Measurements from ENCODE around the gene MEPCE.

MEPCE gene

GRCh38 chr7:100407285-100408180, 22.1 kb upstream of the MEPCE start:
- H3K27ac ChIP-seq (ENCODE audit: low read length): no peak overlapping the region
- H3K9me3 ChIP-seq (ENCODE audit: control insufficient read depth, insufficient read depth, low read length): no peaks in the 10 kb centered on the region; the same call in 1 of the 2 replicates
- no peaks in the 10 kb centered on the region for H3K36me3 ChIP-seq (ENCODE audit: control insufficient read depth, insufficient read depth, low read length)
- no peak for DNase-seq (ENCODE audit: low read depth, low spot score)
- H3K27me3 ChIP-seq (ENCODE audit: control insufficient read depth, insufficient read depth, low read length): no peaks in the 10 kb centered on the region; the same call in 1 of the 2 replicates
- H3K4me1 ChIP-seq (ENCODE audit: control insufficient read depth, insufficient read depth, low read length): no peaks in the 10 kb centered on the region; the same call in 1 of the 2 replicates
- no CpG with 5 or more reads among the region's 12 CpGs for WGBS (ENCODE audit: insufficient coverage, insufficient read length)
- no peak overlapping the region for H3K4me3 ChIP-seq (ENCODE audit: low read length)

GRCh38 chr7:100411101-100411500, 18.5 kb upstream of the MEPCE start:
- H3K36me3 ChIP-seq (ENCODE audit: control insufficient read depth, insufficient read depth, low read length): no peaks in the 10 kb centered on the region
- no peak overlapping the region for H3K27ac ChIP-seq (ENCODE audit: low read length)
- no peaks in the 10 kb centered on the region; the same call in 1 of the 2 replicates for H3K27me3 ChIP-seq (ENCODE audit: control insufficient read depth, insufficient read depth, low read length)
- no peak overlapping the region for H3K4me3 ChIP-seq (ENCODE audit: low read length)
- no peaks in the 10 kb centered on the region; the same call in 1 of the 2 replicates for H3K4me1 ChIP-seq (ENCODE audit: control insufficient read depth, insufficient read depth, low read length)
- H3K9me3 ChIP-seq (ENCODE audit: control insufficient read depth, insufficient read depth, low read length): no peaks in the 10 kb centered on the region; the same call in 1 of the 2 replicates
- WGBS (ENCODE audit: insufficient coverage, insufficient read length): no CpG with 5 or more reads among the region's 6 CpGs
- no peak for DNase-seq (ENCODE audit: low read depth, low spot score)

- Histone ChIP-seq H3K27me3 (ENCODE audit: control insufficient read depth, insufficient read depth, low read length) (no peaks in the 10 kb centered on the region), H3K27ac (ENCODE audit: low read length) (no peak overlapping the region), H3K9me3 (ENCODE audit: control insufficient read depth, insufficient read depth, low read length) (no peaks in the 10 kb centered on the region; the same call in 1 of the 2 replicates), H3K4me3 (ENCODE audit: low read length) (no peak overlapping the region), H3K4me1 (ENCODE audit: control insufficient read depth, insufficient read depth, low read length) (no peaks in the 10 kb centered on the region; the same call in 1 of the 2 replicates), H3K36me3 (ENCODE audit: control insufficient read depth, insufficient read depth, low read length) (no peaks in the 10 kb centered on the region)
- DNase-seq (ENCODE audit: low read depth, low spot score): no peak
Observed at GRCh38 chr7:100413346-100413745, 16.3 kb upstream of the MEPCE start.

- no peaks in the 10 kb centered on the region; the same call in 1 of the 2 replicates for H3K9me3 ChIP-seq (ENCODE audit: control insufficient read depth, insufficient read depth, low read length)
- no peak overlapping the region for H3K27ac ChIP-seq (ENCODE audit: low read length)
- no CpG with 5 or more reads among the region's 1 CpG for WGBS (ENCODE audit: insufficient coverage, insufficient read length)
- H3K36me3 ChIP-seq (ENCODE audit: control insufficient read depth, insufficient read depth, low read length): no peaks in the 10 kb centered on the region
- H3K4me3 ChIP-seq (ENCODE audit: low read length): no peak overlapping the region
- no peaks in the 10 kb centered on the region for H3K27me3 ChIP-seq (ENCODE audit: control insufficient read depth, insufficient read depth, low read length)
- H3K4me1 ChIP-seq (ENCODE audit: control insufficient read depth, insufficient read depth, low read length): no peaks in the 10 kb centered on the region; the same call in 1 of the 2 replicates
- no peak for DNase-seq (ENCODE audit: low read depth, low spot score)
Observed at GRCh38 chr7:100413889-100414288, 15.7 kb upstream of the MEPCE start.

- Histone ChIP-seq H3K36me3 (ENCODE audit: control insufficient read depth, insufficient read depth, low read length) (no peaks in the 10 kb centered on the region), H3K4me3 (ENCODE audit: low read length) (no peak overlapping the region), H3K4me1 (ENCODE audit: control insufficient read depth, insufficient read depth, low read length) (no peaks in the 10 kb centered on the region; the same call in 1 of the 2 replicates), H3K27me3 (ENCODE audit: control insufficient read depth, insufficient read depth, low read length) (no peaks in the 10 kb centered on the region), H3K27ac (ENCODE audit: low read length) (no peak overlapping the region), H3K9me3 (ENCODE audit: control insufficient read depth, insufficient read depth, low read length) (no peaks in the 10 kb centered on the region; the same call in 1 of the 2 replicates)
- WGBS (ENCODE audit: insufficient coverage, insufficient read length): 100% methylated on average over 1 of the region's 5 CpGs
- DNase-seq (ENCODE audit: low read depth, low spot score): no peak
Observed at GRCh38 chr7:100415448-100415847, 14.2 kb upstream of the MEPCE start.

- H3K27me3 ChIP-seq (ENCODE audit: control insufficient read depth, insufficient read depth, low read length): no peaks in the 10 kb centered on the region
- H3K9me3 ChIP-seq (ENCODE audit: control insufficient read depth, insufficient read depth, low read length): no peaks in the 10 kb centered on the region
- no peak for DNase-seq (ENCODE audit: low read depth, low spot score)
- no peaks in the 10 kb centered on the region for H3K36me3 ChIP-seq (ENCODE audit: control insufficient read depth, insufficient read depth, low read length)
- no peak overlapping the region for H3K27ac ChIP-seq (ENCODE audit: low read length)
- WGBS (ENCODE audit: insufficient coverage, insufficient read length): no CpG with 5 or more reads among the region's 1 CpG
- H3K4me1 ChIP-seq (ENCODE audit: control insufficient read depth, insufficient read depth, low read length): no peaks in the 10 kb centered on the region
- H3K4me3 ChIP-seq (ENCODE audit: low read length): no peak overlapping the region
Observed at GRCh38 chr7:100418930-100419659, 10.5 kb upstream of the MEPCE start.

- Histone ChIP-seq H3K36me3 (ENCODE audit: control insufficient read depth, insufficient read depth, low read length) (no peaks in the 10 kb centered on the region), H3K4me3 (ENCODE audit: low read length) (no peak overlapping the region)
Observed at GRCh38 chr7:100419660-100420226, 9.9 kb upstream of the MEPCE start.

GRCh38 chr7:100423315-100423714, 6.3 kb upstream of the MEPCE start:
- no peak for DNase-seq (ENCODE audit: low read depth, low spot score)
- H3K4me3 ChIP-seq (ENCODE audit: low read length): no peak overlapping the region
- H3K27me3 ChIP-seq (ENCODE audit: control insufficient read depth, insufficient read depth, low read length): peaks cover 4% of the 10 kb centered on the region; the same call in 1 of the 2 replicates
- H3K27ac ChIP-seq (ENCODE audit: low read length): no peak overlapping the region
- H3K9me3 ChIP-seq (ENCODE audit: control insufficient read depth, insufficient read depth, low read length): no peaks in the 10 kb centered on the region
- no peaks in the 10 kb centered on the region for H3K4me1 ChIP-seq (ENCODE audit: control insufficient read depth, insufficient read depth, low read length)
- no peaks in the 10 kb centered on the region for H3K36me3 ChIP-seq (ENCODE audit: control insufficient read depth, insufficient read depth, low read length)
- no CpG with 5 or more reads among the region's 6 CpGs for WGBS (ENCODE audit: insufficient coverage, insufficient read length)

More at GRCh38 chr7:100419660-100420226, 9.9 kb upstream of the MEPCE start:
- no peaks in the 10 kb centered on the region for H3K27me3 ChIP-seq (ENCODE audit: control insufficient read depth, insufficient read depth, low read length)
- no peaks in the 10 kb centered on the region for H3K4me1 ChIP-seq (ENCODE audit: control insufficient read depth, insufficient read depth, low read length)
- no peak for DNase-seq (ENCODE audit: low read depth, low spot score)
- no CpG with 5 or more reads among the region's 1 CpG for WGBS (ENCODE audit: insufficient coverage, insufficient read length)
- no peaks in the 10 kb centered on the region for H3K9me3 ChIP-seq (ENCODE audit: control insufficient read depth, insufficient read depth, low read length)
- no peak overlapping the region for H3K27ac ChIP-seq (ENCODE audit: low read length)

GRCh38 chr7:100425347-100425746, 4.3 kb upstream of the MEPCE start:
- no peak overlapping the region for H3K27ac ChIP-seq (ENCODE audit: low read length)
- no CpG with 5 or more reads among the region's 1 CpG for WGBS (ENCODE audit: insufficient coverage, insufficient read length)
- H3K9me3 ChIP-seq (ENCODE audit: control insufficient read depth, insufficient read depth, low read length): no peaks in the 10 kb centered on the region
- no peaks in the 10 kb centered on the region for H3K4me1 ChIP-seq (ENCODE audit: control insufficient read depth, insufficient read depth, low read length)
- no peak overlapping the region for H3K4me3 ChIP-seq (ENCODE audit: low read length)
- no peaks in the 10 kb centered on the region for H3K36me3 ChIP-seq (ENCODE audit: control insufficient read depth, insufficient read depth, low read length)
- peaks cover 4% of the 10 kb centered on the region; the same call in 1 of the 2 replicates for H3K27me3 ChIP-seq (ENCODE audit: control insufficient read depth, insufficient read depth, low read length)
- DNase-seq (ENCODE audit: low read depth, low spot score): no peak

- Histone ChIP-seq H3K9me3 (ENCODE audit: control insufficient read depth, insufficient read depth, low read length) (no peaks in the 10 kb centered on the region), H3K4me1 (ENCODE audit: control insufficient read depth, insufficient read depth, low read length) (peaks cover 6% of the 10 kb centered on the region), H3K27ac (ENCODE audit: low read length) (no peak overlapping the region), H3K36me3 (ENCODE audit: control insufficient read depth, insufficient read depth, low read length) (peaks cover 3% of the 10 kb centered on the region; the same call in 1 of the 2 replicates), H3K4me3 (ENCODE audit: low read length) (no peak overlapping the region), H3K27me3 (ENCODE audit: control insufficient read depth, insufficient read depth, low read length) (peaks cover 4% of the 10 kb centered on the region; the same call in 1 of the 2 replicates)
- DNase-seq (ENCODE audit: low read depth, low spot score): no peak
Observed at GRCh38 chr7:100426516-100426915, 3.1 kb upstream of the MEPCE start.
